ENCODE data around the gene MEF2A.

MEF2A gene

GRCh38 chr15:99633655-99634054 lies 67.9 kb downstream of the MEF2A start:
- Histone ChIP-seq H3K9ac (ENCODE audit: low read length) (no peak overlapping the region), H3K4me1 (ENCODE audit: insufficient read depth, low read length, severe bottlenecking) (peaks cover 24% of the 10 kb centered on the region), H3K4me3 (ENCODE audit: low read depth, low read length, poor library complexity, severe bottlenecking) (no peak overlapping the region), H3K27ac (ENCODE audit: low read depth, low read length, poor library complexity, severe bottlenecking) (no peak overlapping the region), H3K27me3 (ENCODE audit: insufficient read depth, low read length) (no peaks in the 10 kb centered on the region), H4K20me1 (ENCODE audit: insufficient read depth, low read length) (no peaks in the 10 kb centered on the region), H3F3A (ENCODE audit: insufficient read depth, low read length) (no peaks in the 10 kb centered on the region), H3K9me3 (ENCODE audit: low read length) (no peaks in the 10 kb centered on the region), H3K79me2 (ENCODE audit: insufficient read depth, low read length) (peaks cover 45% of the 10 kb centered on the region), H3K9me2 (ENCODE audit: low read depth, low read length) (no peaks in the 10 kb centered on the region), H3K36me3 (ENCODE audit: insufficient read depth, low read length) (peaks cover 69% of the 10 kb centered on the region), H3K4me2 (ENCODE audit: low read length) (no peak overlapping the region), H2AFZ (ENCODE audit: low read length) (no peak overlapping the region)
- no peak for TF ChIP-seq EZH2 (IDR thresholded peaks at IDR 0.05; ENCODE audit: borderline replicate concordance, low read length)
- TF ChIP-seq, protein P1, sequence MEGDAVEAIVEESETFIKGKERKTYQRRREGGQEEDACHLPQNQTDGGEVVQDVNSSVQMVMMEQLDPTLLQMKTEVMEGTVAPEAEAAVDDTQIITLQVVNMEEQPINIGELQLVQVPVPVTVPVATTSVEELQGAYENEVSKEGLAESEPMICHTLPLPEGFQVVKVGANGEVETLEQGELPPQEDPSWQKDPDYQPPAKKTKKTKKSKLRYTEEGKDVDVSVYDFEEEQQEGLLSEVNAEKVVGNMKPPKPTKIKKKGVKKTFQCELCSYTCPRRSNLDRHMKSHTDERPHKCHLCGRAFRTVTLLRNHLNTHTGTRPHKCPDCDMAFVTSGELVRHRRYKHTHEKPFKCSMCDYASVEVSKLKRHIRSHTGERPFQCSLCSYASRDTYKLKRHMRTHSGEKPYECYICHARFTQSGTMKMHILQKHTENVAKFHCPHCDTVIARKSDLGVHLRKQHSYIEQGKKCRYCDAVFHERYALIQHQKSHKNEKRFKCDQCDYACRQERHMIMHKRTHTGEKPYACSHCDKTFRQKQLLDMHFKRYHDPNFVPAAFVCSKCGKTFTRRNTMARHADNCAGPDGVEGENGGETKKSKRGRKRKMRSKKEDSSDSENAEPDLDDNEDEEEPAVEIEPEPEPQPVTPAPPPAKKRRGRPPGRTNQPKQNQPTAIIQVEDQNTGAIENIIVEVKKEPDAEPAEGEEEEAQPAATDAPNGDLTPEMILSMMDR (IDR thresholded peaks at IDR 0.05; ENCODE audit: low read length) = no peak

DNA sequence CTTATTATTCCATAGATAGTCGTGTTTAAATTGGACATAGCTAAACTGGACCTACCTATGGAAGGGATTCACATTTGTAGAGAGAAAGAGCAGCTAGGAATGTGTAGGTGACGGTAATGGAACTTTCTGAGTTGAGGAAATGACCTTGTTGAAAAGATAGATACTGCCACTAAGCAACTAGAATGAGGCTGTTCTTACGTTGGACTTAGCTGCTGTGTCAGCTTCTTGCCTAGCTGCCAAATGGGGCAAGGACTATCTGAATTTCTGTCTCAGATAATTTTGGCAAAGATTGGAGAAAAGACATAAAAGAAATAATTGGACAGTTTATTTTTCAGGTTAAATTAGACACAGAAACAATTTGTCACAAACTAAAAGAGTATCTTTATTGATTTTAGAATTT lies 68.8 kb downstream of the MEF2A start:
- Histone ChIP-seq H3K4me3 (ENCODE audit: low read depth, low read length, poor library complexity, severe bottlenecking) (no peak overlapping the region), H3K4me2 (ENCODE audit: low read length) (no peak overlapping the region), H3K9me3 (ENCODE audit: low read length) (no peaks in the 10 kb centered on the region), H3F3A (ENCODE audit: insufficient read depth, low read length) (no peaks in the 10 kb centered on the region), H2AFZ (ENCODE audit: low read length) (no peak overlapping the region), H3K9me2 (ENCODE audit: low read depth, low read length) (no peaks in the 10 kb centered on the region), H4K20me1 (ENCODE audit: insufficient read depth, low read length) (no peaks in the 10 kb centered on the region), H3K36me3 (ENCODE audit: insufficient read depth, low read length) (peaks cover 66% of the 10 kb centered on the region), H3K27ac (ENCODE audit: low read depth, low read length, poor library complexity, severe bottlenecking) (no peak overlapping the region), H3K27me3 (ENCODE audit: insufficient read depth, low read length) (no peaks in the 10 kb centered on the region), H3K79me2 (ENCODE audit: insufficient read depth, low read length) (peaks cover 43% of the 10 kb centered on the region), H3K4me1 (ENCODE audit: insufficient read depth, low read length, severe bottlenecking) (peaks cover 24% of the 10 kb centered on the region), H3K9ac (ENCODE audit: low read length) (no peak overlapping the region)
- no peak for TF ChIP-seq EZH2 (IDR thresholded peaks at IDR 0.05; ENCODE audit: borderline replicate concordance, low read length)

GRCh38 chr15:99635145-99635544 lies 69.4 kb downstream of the MEF2A start:
- H3K9me2 ChIP-seq (ENCODE audit: low read depth, low read length) = no peaks in the 10 kb centered on the region
- no peak overlapping the region for H3K27ac ChIP-seq (ENCODE audit: low read depth, low read length, poor library complexity, severe bottlenecking)
- no peak overlapping the region for H3K4me2 ChIP-seq (ENCODE audit: low read length)
- H3K9me3 ChIP-seq (ENCODE audit: low read length) = no peaks in the 10 kb centered on the region
- no peaks in the 10 kb centered on the region for H3F3A ChIP-seq (ENCODE audit: insufficient read depth, low read length)
- no peak overlapping the region for H3K9ac ChIP-seq (ENCODE audit: low read length)
- H3K27me3 ChIP-seq (ENCODE audit: insufficient read depth, low read length) = no peaks in the 10 kb centered on the region
- TF ChIP-seq, protein P1 (IDR thresholded peaks at IDR 0.05; ENCODE audit: low read length) = no peak
- no peak overlapping the region for H2AFZ ChIP-seq (ENCODE audit: low read length)
- no peaks in the 10 kb centered on the region for H4K20me1 ChIP-seq (ENCODE audit: insufficient read depth, low read length)
- H3K4me1 ChIP-seq (ENCODE audit: insufficient read depth, low read length, severe bottlenecking) = peaks cover 19% of the 10 kb centered on the region
- no peak overlapping the region for H3K4me3 ChIP-seq (ENCODE audit: low read depth, low read length, poor library complexity, severe bottlenecking)
- peaks cover 69% of the 10 kb centered on the region for H3K36me3 ChIP-seq (ENCODE audit: insufficient read depth, low read length)
- peaks cover 43% of the 10 kb centered on the region for H3K79me2 ChIP-seq (ENCODE audit: insufficient read depth, low read length)

GRCh38 chr15:99635794-99636193 lies 70.0 kb downstream of the MEF2A start:
- Histone ChIP-seq H3K36me3 (ENCODE audit: insufficient read depth, low read length) (peaks cover 73% of the 10 kb centered on the region), H3K9ac (ENCODE audit: low read length) (no peak overlapping the region), H2AFZ (ENCODE audit: low read length) (no peak overlapping the region), H3K9me2 (ENCODE audit: low read depth, low read length) (no peaks in the 10 kb centered on the region), H3K27me3 (ENCODE audit: insufficient read depth, low read length) (no peaks in the 10 kb centered on the region), H3K4me3 (ENCODE audit: low read depth, low read length, poor library complexity, severe bottlenecking) (no peak overlapping the region), H3K79me2 (ENCODE audit: insufficient read depth, low read length) (peaks cover 40% of the 10 kb centered on the region), H4K20me1 (ENCODE audit: insufficient read depth, low read length) (no peaks in the 10 kb centered on the region), H3K4me1 (ENCODE audit: insufficient read depth, low read length, severe bottlenecking) (peaks cover 12% of the 10 kb centered on the region), H3K27ac (ENCODE audit: low read depth, low read length, poor library complexity, severe bottlenecking) (no peak overlapping the region), H3F3A (ENCODE audit: insufficient read depth, low read length) (no peaks in the 10 kb centered on the region), H3K4me2 (ENCODE audit: low read length) (no peak overlapping the region), H3K9me3 (ENCODE audit: low read length) (no peaks in the 10 kb centered on the region)
- TF ChIP-seq, protein P1 (IDR thresholded peaks at IDR 0.05; ENCODE audit: low read length) = no peak
- no peak for TF ChIP-seq EZH2 (IDR thresholded peaks at IDR 0.05; ENCODE audit: borderline replicate concordance, low read length)

Data from OCI-LY1 (cell line).